CD14-positive monocyte (primary cell): Measurements from ENCODE around the gene TMEM82. TPM values are rescaled to one million over a fixed set of nuclear protein-coding genes. Genes with fewer than 3 reads are reported as not detected.

Experiments
- DNase-seq, 3 donors: peaks; one replicate each; pipeline ENCODE4 v3.0.0-alpha.2; 2011 to 2022
- H2AFZ ChIP-seq: 2 replicates; pipeline ENCODE4 v1.6.0; 2012; ENCODE audit warnings: mild to moderate bottlenecking, low read depth, low read length, inconsistent platforms; ENCODE audit not compliant: insufficient read depth, poor library complexity, severe bottlenecking
- H3K27ac ChIP-seq, 2 donors: 1 replicate in 1 of 2; 2 replicates in 1 of 2; pipeline ENCODE4 v1.5.1; 2012 to 2013; ENCODE audit warnings: low read length in 2 of 2, control low read depth in 1 of 2, inconsistent platforms in 1 of 2, low read depth in 1 of 2, mild to moderate bottlenecking in 1 of 2
- H3K27me3 ChIP-seq, 2 donors: one replicate each; pipeline versions ENCODE4 v1.6.0 to v1.6.1; 2011 to 2013; ENCODE audit warnings: low read length in 2 of 2; ENCODE audit not compliant: control insufficient read depth in 2 of 2, insufficient read depth in 2 of 2
- H3K36me3 ChIP-seq, 2 donors: replicated peaks in 1 of 2; 1 replicate in 1 of 2; 2 replicates in 1 of 2; pipeline versions ENCODE4 v1.5.1 to v1.6.1; 2012 to 2013; ENCODE audit warnings: low read length in 2 of 2, control low read depth in 1 of 2, inconsistent platforms in 1 of 2, mild to moderate bottlenecking in 1 of 2; ENCODE audit not compliant: insufficient read depth in 2 of 2, control insufficient read depth in 1 of 2
- H3K4me1 ChIP-seq, 2 donors: 1 replicate in 1 of 2; 2 replicates in 1 of 2; pipeline versions ENCODE4 v1.5.1 to v1.6.1; 2012 to 2013; ENCODE audit warnings: low read length in 2 of 2, control low read depth in 1 of 2, inconsistent platforms in 1 of 2, mild to moderate bottlenecking in 1 of 2, moderate library complexity in 1 of 2; ENCODE audit not compliant: insufficient read depth in 2 of 2, control insufficient read depth in 1 of 2
- H3K4me2 ChIP-seq: replicated peaks from 2 replicates; pipeline ENCODE3; 2012; ENCODE audit warnings: low read length, moderate library complexity, mild to moderate bottlenecking; ENCODE audit not compliant: poor library complexity, severe bottlenecking; ENCODE audit errors: extremely low read depth
- H3K4me3 ChIP-seq, 3 experiments: fragments of 200-600 bp in 1 of 3; sonication (generic) in 1 of 3; replicated peaks in 1 of 3; 1 replicate in 2 of 3; 2 replicates in 1 of 3; pipeline ENCODE4 v1.5.1; 2011 to 2013; ENCODE audit warnings: low read length in 3 of 3, mild to moderate bottlenecking in 3 of 3, control low read depth in 2 of 3, low read depth in 2 of 3, inconsistent platforms in 1 of 3, moderate library complexity in 1 of 3
- H3K79me2 ChIP-seq: 2 replicates; pipeline ENCODE4 v1.6.0; 2012; ENCODE audit warnings: mild to moderate bottlenecking, control low read depth, inconsistent platforms, low read length, moderate library complexity; ENCODE audit not compliant: insufficient read depth
- H3K9ac ChIP-seq: 2 replicates; pipeline ENCODE4 v1.6.0; 2017; ENCODE audit warnings: low read length, mild to moderate bottlenecking; ENCODE audit not compliant: insufficient read depth, poor library complexity, severe bottlenecking
- H3K9me3 ChIP-seq, 2 donors: replicated peaks in 1 of 2; 1 replicate in 1 of 2; 2 replicates in 1 of 2; pipeline versions ENCODE4 v1.5.1 to v1.6.1; 2012 to 2013; ENCODE audit warnings: low read length in 2 of 2, control low read depth in 1 of 2; ENCODE audit not compliant: control insufficient read depth in 1 of 2, insufficient read depth in 1 of 2
- H4K20me1 ChIP-seq: 2 replicates; pipeline ENCODE4 v1.6.0; 2012; ENCODE audit warnings: mild to moderate bottlenecking, low read length, control low read depth, moderate library complexity; ENCODE audit not compliant: insufficient read depth
- H3K27ac Mint-ChIP-seq, 7 donors: one replicate each; pipeline ENCODE4 v1.8.0; 2020; ENCODE audit warnings: mild to moderate bottlenecking in 7 of 7, mixed read lengths in 7 of 7, moderate library complexity in 6 of 7, inconsistent platforms in 2 of 7
- H3K27me3 Mint-ChIP-seq, 3 donors: one replicate each; pipeline ENCODE4 v1.8.0; 2021 to 2022; ENCODE audit warnings: low read depth in 3 of 3, mild to moderate bottlenecking in 3 of 3, mixed read lengths in 3 of 3, moderate library complexity in 3 of 3, inconsistent platforms in 1 of 3
- H3K36me3 Mint-ChIP-seq, 2 donors: one replicate each; pipeline ENCODE4 v1.8.0; 2020; ENCODE audit warnings: mixed read lengths in 2 of 2, inconsistent platforms in 1 of 2, mild to moderate bottlenecking in 1 of 2
- H3K4me1 Mint-ChIP-seq: one replicate; pipeline ENCODE4 v1.8.0; 2020; ENCODE audit warnings: mild to moderate bottlenecking, mixed read lengths
- H3K4me3 Mint-ChIP-seq, 2 donors: one replicate each; pipeline ENCODE4 v1.8.0; 2020; ENCODE audit warnings: mild to moderate bottlenecking in 2 of 2, mixed read lengths in 2 of 2, moderate library complexity in 1 of 2
- H3K9me3 Mint-ChIP-seq, 7 donors: one replicate each; pipeline ENCODE4 v1.8.0; 2020 to 2022; ENCODE audit warnings: mixed read lengths in 7 of 7, mild to moderate bottlenecking in 6 of 7, moderate library complexity in 6 of 7, inconsistent platforms in 2 of 7
- CTCF ChIP-seq: fragments of 200-600 bp; IDR thresholded peaks from one replicate; pipeline ENCODE4 v1.8.0; 2022; ENCODE audit warnings: antibody characterized with exemption, mild to moderate bottlenecking
- WGBS: methylation state at CpG from one replicate; pipeline ENCODE4 v1.1.5; 2013; ENCODE audit warnings: missing lambda C conversion rate; ENCODE audit not compliant: insufficient coverage; 5-methylcytosine and 5-hydroxymethylcytosine counted together
- intact Hi-C, 2 donors: fragments of 100-400 bp; cut with micrococcal nuclease; formaldehyde crosslinking; loops; one replicate each; pipeline versions ENCODE4 v1.15.0 to v1.15.1; 2023
- polyA plus RNA-seq, 3 donors: library from polyadenylated mRNA; depleted of rRNA in 1 of 3; unstranded in 2 of 3; stranded (reverse) in 1 of 3; fragments of 300-500 nt in 2 of 3; fragments of >200 nt in 1 of 3; fragmentation: Illumina TruSeq in 2 of 3; gene quantifications; 1 replicate in 2 of 3; 2 replicates in 1 of 3; pipeline ENCODE4 v1.2.3, GENCODE V29; 2012 to 2021

TMEM82 gene
- polyA plus RNA-seq, 3 donors, result not detected

- no peak overlapping the region for H3K27ac ChIP-seq
- Mint-ChIP-seq H3K9me3 (no peaks in the 10 kb centered on the region), H3K4me3 (no peak overlapping the region), H3K36me3 (no peaks in the 10 kb centered on the region), H3K27me3 (peaks cover 6 to 10% (median 7%) of the 10 kb centered on the region in 3 donors), H3K27ac (no peak overlapping the region), H3K4me1 (peaks cover 4% of the 10 kb centered on the region)
- peaks cover 0 to 4% of the 10 kb centered on the region in 2 donors for H3K4me1 ChIP-seq
- H3K27me3 ChIP-seq, result no peaks in the 10 kb centered on the region
- no peak overlapping the region for H2AFZ ChIP-seq
- intact Hi-C loops, result no loop called here
- no peak overlapping the region for H3K4me3 ChIP-seq
- TF ChIP-seq CTCF, result no peak
- H4K20me1 ChIP-seq, result no peaks in the 10 kb centered on the region
- H3K9ac ChIP-seq, result no peak overlapping the region
- H3K36me3 ChIP-seq, result no peaks in the 10 kb centered on the region
- H3K79me2 ChIP-seq, result no peaks in the 10 kb centered on the region
- no peak for DNase-seq
- H3K4me2 ChIP-seq, result no peak overlapping the region
- no peaks in the 10 kb centered on the region for H3K9me3 ChIP-seq
- WGBS, result 83% methylated on average over 3 of the region's 8 CpGs
Observed at GRCh38 chr1:15785683-15786082, 43.4 kb downstream of the TMEM82 start.

- WGBS, result 97% methylated on average over 9 of the region's 10 CpGs
- H3K27me3 ChIP-seq, result no peaks in the 10 kb centered on the region
- no peak overlapping the region for H2AFZ ChIP-seq
- intact Hi-C loops, result no loop called here
- TF ChIP-seq CTCF, result no peak
- no peaks in the 10 kb centered on the region for H3K36me3 ChIP-seq
- no peak overlapping the region for H3K4me3 Mint-ChIP-seq
- H3K79me2 ChIP-seq, result no peaks in the 10 kb centered on the region
- no peak for DNase-seq
- H3K27ac Mint-ChIP-seq, result no peak overlapping the region
- no peak overlapping the region for H3K9ac ChIP-seq
- no peaks in the 10 kb centered on the region for H4K20me1 ChIP-seq
- H3K27me3 Mint-ChIP-seq, result peaks cover 1 to 12% (median 4%) of the 10 kb centered on the region in 3 donors
- H3K27ac ChIP-seq, result no peak overlapping the region
- no peaks in the 10 kb centered on the region for H3K9me3 Mint-ChIP-seq
- H3K4me1 ChIP-seq, result peaks cover 0 to 4% of the 10 kb centered on the region in 2 donors
- H3K4me3 ChIP-seq, result no peak overlapping the region
- H3K9me3 ChIP-seq, result no peaks in the 10 kb centered on the region
- no peaks in the 10 kb centered on the region for H3K36me3 Mint-ChIP-seq
- no peak overlapping the region for H3K4me2 ChIP-seq
- H3K4me1 Mint-ChIP-seq, result peaks cover 4% of the 10 kb centered on the region
Observed at GRCh38 chr1:15786581-15786980, 44.3 kb downstream of the TMEM82 start.
